ENCODE measurements around the gene MICAL1. TPM values are rescaled to one million over a fixed set of nuclear protein-coding genes. Genes with fewer than 3 reads are reported as not detected.

The MICAL1 gene
- total RNA-seq, 4 donors from 2014 or later = 14.3 to 33.6 (median 21.7) TPM

GRCh38 chr6:109446541-109446940 is 9.0 kb downstream of the MICAL1 start:
- WGBS, 2 donors = 91 to 94% methylated on average over 8 of the region's 8 CpGs
- DNase-seq = no peak
- Histone ChIP-seq H3K9me3 (no peaks in the 10 kb centered on the region), H3K4me3 (replicated peaks in 1 of 3) (no peak overlapping the region), H3K27ac (no peak overlapping the region), H3K27me3 (no peaks in the 10 kb centered on the region), H3K4me1 (peaks cover 7 to 8% of the 10 kb centered on the region in 2 donors), H3K36me3 (peaks cover 8 to 11% of the 10 kb centered on the region in 2 donors)
- TF ChIP-seq POLR2A (IDR thresholded peaks at IDR 0.05) = no peak
- TF ChIP-seq, protein P1, sequence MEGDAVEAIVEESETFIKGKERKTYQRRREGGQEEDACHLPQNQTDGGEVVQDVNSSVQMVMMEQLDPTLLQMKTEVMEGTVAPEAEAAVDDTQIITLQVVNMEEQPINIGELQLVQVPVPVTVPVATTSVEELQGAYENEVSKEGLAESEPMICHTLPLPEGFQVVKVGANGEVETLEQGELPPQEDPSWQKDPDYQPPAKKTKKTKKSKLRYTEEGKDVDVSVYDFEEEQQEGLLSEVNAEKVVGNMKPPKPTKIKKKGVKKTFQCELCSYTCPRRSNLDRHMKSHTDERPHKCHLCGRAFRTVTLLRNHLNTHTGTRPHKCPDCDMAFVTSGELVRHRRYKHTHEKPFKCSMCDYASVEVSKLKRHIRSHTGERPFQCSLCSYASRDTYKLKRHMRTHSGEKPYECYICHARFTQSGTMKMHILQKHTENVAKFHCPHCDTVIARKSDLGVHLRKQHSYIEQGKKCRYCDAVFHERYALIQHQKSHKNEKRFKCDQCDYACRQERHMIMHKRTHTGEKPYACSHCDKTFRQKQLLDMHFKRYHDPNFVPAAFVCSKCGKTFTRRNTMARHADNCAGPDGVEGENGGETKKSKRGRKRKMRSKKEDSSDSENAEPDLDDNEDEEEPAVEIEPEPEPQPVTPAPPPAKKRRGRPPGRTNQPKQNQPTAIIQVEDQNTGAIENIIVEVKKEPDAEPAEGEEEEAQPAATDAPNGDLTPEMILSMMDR (IDR thresholded peaks at IDR 0.05) = no peak
- intact Hi-C loops (cut with DNase I) = loop anchor here (10.0 kb wide), 1 partner anchor 62 kb away; the partner anchor contains the start of gene CD164

DNA sequence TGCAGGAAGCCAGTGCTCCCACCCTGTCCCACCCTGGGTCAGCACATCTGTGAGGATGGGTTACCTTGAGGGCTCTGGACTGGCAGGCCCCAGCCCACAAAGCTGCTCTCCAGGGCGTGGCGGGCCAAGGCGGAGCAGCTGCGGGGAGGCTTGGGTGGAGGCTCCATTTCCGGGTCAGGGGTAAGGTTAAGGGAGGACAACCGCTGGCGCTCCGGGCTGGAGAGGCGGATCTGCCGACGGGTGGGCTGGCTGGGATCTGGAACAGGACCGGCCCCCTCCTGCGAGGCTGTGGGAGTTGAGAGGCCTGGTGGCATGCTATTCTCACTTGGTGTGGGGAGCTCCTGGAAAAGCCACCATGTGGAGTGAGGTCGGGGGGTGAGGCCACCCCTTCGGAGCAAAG is 9.5 kb downstream of the MICAL1 start:
- H3K4me1 ChIP-seq = peaks cover 10% of the 10 kb centered on the region in 2 donors
- 91 to 97% methylated on average over 14 to 15 of the region's 15 CpGs for WGBS, 2 donors

DNA sequence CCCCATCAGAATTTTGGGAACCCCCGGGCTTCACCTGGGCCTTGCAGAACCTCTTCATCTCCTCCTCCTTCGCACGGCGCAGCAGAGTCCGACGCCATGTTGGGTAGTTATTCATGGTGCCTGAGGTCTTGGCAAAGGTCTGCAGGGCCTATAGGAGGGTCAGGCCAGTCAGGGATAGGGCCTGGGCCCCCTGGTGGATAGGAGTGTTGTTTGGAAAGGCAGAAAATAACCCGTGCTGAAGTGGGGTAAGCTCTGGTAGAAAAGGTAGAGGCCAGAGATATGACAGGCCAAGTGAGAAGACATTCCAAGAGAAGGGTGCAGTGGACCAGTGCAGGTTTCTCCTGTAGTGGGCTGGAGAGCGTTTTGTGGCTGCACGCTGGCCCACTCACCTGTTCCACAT is 10.2 kb downstream of the MICAL1 start:
- Histone ChIP-seq H3K4me3 (replicated peaks in 1 of 3) (no peak overlapping the region), H3K9me3 (no peaks in the 10 kb centered on the region), H3K27ac (no peak overlapping the region), H3K4me1 (peaks cover 10% of the 10 kb centered on the region in 2 donors), H3K36me3 (peaks cover 8 to 11% of the 10 kb centered on the region in 2 donors), H3K27me3 (no peaks in the 10 kb centered on the region)
- TF ChIP-seq, protein P1 (IDR thresholded peaks at IDR 0.05) = no peak
- no peak for TF ChIP-seq POLR2A (IDR thresholded peaks at IDR 0.05)
- intact Hi-C loops (cut with DNase I) = loop anchor here (10.0 kb wide), 1 partner anchor 61 kb away; the partner anchor contains the start of gene CD164
- 89 to 90% methylated on average over 9 of the region's 9 CpGs for WGBS, 2 donors
- DNase-seq = no peak

More for the DNA sequence above, 9.5 kb downstream of the MICAL1 start:
- DNase-seq = no peak
- no peaks in the 10 kb centered on the region for H3K27me3 ChIP-seq
- no peak overlapping the region for H3K4me3 ChIP-seq (replicated peaks in 1 of 3)
- no peaks in the 10 kb centered on the region for H3K9me3 ChIP-seq
- TF ChIP-seq, protein P1 (IDR thresholded peaks at IDR 0.05) = no peak
- no peak for TF ChIP-seq POLR2A (IDR thresholded peaks at IDR 0.05)
- H3K36me3 ChIP-seq = peaks cover 8 to 11% of the 10 kb centered on the region in 2 donors
- H3K27ac ChIP-seq = no peak overlapping the region
- intact Hi-C loops (cut with DNase I) = loop anchor here (10.0 kb wide), 1 partner anchor 61 kb away; the partner anchor contains the start of gene CD164

- Histone ChIP-seq H3K4me1 (peaks cover 10% of the 10 kb centered on the region in 2 donors), H3K4me3 (replicated peaks in 1 of 3) (no peak overlapping the region), H3K27me3 (no peaks in the 10 kb centered on the region), H3K9me3 (no peaks in the 10 kb centered on the region), H3K27ac (no peak overlapping the region), H3K36me3 (peaks cover 8 to 11% of the 10 kb centered on the region in 2 donors)
- 89 to 95% methylated on average over 7 to 8 of the region's 10 CpGs for WGBS, 2 donors
- no peak for TF ChIP-seq POLR2A (IDR thresholded peaks at IDR 0.05)
- TF ChIP-seq, protein P1 (IDR thresholded peaks at IDR 0.05) = no peak
- no peak for DNase-seq
- intact Hi-C loops (cut with DNase I) = loop anchor here (10.0 kb wide), 1 partner anchor 59 kb away; the partner anchor contains the start of gene CD164
These were observed 12.1 kb downstream of the MICAL1 start for GRCh38 chr6:109443425-109443950.

DNA sequence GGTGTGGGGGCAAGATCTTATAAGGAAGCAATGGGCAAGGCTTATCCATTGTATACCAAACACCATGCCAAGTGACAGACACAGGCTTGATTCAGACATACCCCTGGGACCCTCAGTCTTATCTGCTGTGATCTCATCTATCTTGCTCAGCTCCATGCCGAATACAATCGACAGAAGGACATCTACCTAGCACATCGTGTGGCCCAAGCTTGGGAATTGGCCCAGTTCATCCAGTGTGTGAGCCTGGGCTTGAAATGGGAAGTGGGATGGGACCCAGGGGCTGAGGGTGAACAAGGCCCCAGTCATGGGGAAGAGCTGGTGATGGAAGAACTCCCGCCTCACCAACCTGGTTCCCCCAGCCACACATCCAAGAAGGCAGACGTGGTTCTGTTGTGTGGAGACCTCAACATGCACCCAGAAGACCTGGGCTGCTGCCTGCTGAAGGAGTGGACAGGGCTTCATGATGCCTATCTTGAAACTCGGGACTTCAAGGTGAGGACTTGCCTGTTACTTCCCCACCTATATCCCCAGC is 13.1 kb downstream of the MICAL1 start:
- H3K4me3 ChIP-seq (replicated peaks in 1 of 3) = no peak overlapping the region
- 92 to 100% methylated on average over 6 of the region's 6 CpGs for WGBS, 2 donors

More for the DNA sequence above, 13.1 kb downstream of the MICAL1 start:
- TF ChIP-seq POLR2A (IDR thresholded peaks at IDR 0.05) = no peak
- TF ChIP-seq, protein P1 (IDR thresholded peaks at IDR 0.05) = no peak
- Histone ChIP-seq H3K27me3 (no peaks in the 10 kb centered on the region), H3K36me3 (peaks cover 8 to 11% of the 10 kb centered on the region in 2 donors), H3K27ac (no peak overlapping the region), H3K4me1 (peaks cover 10% of the 10 kb centered on the region in 2 donors), H3K9me3 (no peaks in the 10 kb centered on the region)
- no peak for DNase-seq
- intact Hi-C loops (cut with DNase I) = loop anchor here (10.0 kb wide), 1 partner anchor 58 kb away; the partner anchor contains the start of gene CD164

Data from thyroid gland (tissue), 4 donors.